Skeletal muscle cell (primary cell): ENCODE measurements around the gene RAC3.
"Not testable (repeated sequence)": the region's sequence is repeated elsewhere in the genome, so short reads cannot be mapped to it uniquely, and the experiment has no call there.

Source experiments
- DNase-seq: peaks from one replicate; pipeline ENCODE4 v3.0.0-alpha.2; 2010; ENCODE audit warnings: low read depth
- H3K4me3 ChIP-seq: 2 replicates; pipeline ENCODE4 v1.5.1; 2011; ENCODE audit warnings: low read depth, mild to moderate bottlenecking, control low read depth, low read length, moderate library complexity

RAC3 gene

GRCh38 chr17:82035956-82036633 lies 4.6 kb downstream of the RAC3 start:
- no peak for DNase-seq
- peak overlapping the region; percentile 67 for H3K4me3 ChIP-seq

DNA sequence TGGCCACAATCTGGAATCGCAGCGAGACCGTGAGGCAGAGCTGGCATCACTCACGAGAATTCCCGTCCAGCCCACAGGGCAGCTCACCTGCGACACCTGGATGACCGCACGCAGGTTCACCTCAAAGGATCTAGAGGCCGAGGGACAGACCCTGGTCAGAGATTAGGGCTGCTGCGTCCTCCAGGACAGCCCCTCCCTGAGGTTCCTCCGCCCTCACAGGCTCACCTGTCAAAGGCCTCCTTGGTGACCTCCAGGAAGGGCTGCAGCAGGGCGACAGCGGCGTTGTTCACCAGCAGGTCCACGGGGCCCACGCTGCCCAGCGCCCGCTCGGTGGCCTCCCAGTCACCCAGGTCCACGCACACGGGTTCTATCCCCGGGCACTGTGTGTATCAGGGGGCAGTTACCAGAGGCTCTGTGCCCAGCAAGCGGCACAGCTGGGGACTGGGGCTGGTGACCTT lies 5.2 kb downstream of the RAC3 start:
- peak overlapping the region; percentile 67 for H3K4me3 ChIP-seq

GRCh38 chr17:82037092-82037888 lies 5.8 kb downstream of the RAC3 start, which contains the start of gene DCXR:
TSS of gene DCXR (minus strand) at chr17:82037697. CDS start at chr17:82037682, 15 bp downstream.
- H3K4me3 ChIP-seq = peak within 1 kb of the TSS; percentile 67
- DNase-seq = peak; percentile 83

More for the DNA sequence above, 5.2 kb downstream of the RAC3 start:
- no peak for DNase-seq

GRCh38 chr17:82037889-82038195 lies 6.4 kb downstream of the RAC3 start:
- H3K4me3 ChIP-seq = peak overlapping the region; percentile 67
- no peak for DNase-seq

DNA sequence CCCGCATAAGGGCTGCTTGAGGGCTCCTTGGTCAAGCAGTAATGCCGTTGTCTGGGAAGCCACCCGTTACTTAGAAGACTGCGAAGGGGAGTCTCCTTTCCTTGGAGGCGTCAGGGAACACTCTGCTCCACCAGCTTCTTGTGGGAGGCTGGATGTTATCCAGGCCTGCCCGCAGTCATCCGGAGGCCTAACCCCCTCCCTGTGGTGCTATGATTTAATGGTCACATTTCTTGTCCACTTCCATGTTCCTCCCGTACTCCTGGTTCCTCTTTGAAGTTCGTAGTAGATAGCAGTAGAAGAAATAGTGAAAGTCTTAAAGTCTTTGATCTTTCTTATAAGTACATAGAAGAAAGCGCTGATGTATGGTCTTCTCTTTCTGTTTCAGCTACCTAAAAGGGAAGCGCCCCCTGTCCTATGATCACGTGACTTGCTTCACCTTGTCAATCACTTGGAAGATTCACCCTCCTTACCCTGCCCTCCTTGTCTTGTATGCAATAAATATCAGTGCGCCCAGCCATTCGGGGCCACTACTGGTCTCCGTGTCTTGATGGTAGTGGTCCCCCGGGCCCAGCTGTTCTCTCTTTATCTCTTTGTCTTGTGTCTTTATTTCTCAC lies 7.4 kb downstream of the RAC3 start:
- H3K4me3 ChIP-seq, DNase-seq: not testable (repeated sequence)

DNA sequence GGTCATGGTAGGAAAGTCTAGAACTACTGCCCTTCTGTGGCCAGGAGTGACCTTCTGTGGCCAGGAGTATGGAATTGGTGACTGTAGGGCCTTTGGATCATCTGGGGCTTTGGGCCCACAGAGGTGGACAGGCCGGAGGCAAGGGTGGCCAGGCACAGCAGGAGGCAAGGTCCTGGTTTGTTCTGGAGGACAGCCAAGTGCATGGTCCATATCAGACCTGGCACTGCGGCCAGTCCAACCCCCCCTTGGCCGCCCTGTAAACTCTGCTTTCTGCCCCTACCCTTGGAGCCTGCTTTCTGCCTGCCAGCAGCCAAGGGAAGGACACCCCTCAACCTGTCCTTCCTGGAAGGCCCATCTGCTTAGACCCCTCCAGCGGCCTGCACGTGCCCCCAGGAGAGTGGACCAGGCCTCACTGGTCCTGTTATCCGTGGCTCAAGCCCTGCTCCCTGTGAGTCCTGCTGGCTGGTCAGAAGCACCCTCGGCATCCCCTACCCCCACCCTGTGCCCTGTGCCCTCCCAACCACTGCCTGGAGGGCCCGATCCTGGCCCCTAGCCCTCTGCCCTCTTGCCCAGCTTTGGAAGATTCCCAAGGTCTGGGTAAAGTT lies 8.3 kb downstream of the RAC3 start:
- no peak for DNase-seq
- no peak overlapping the region for H3K4me3 ChIP-seq

GRCh38 chr17:82041144-82041814 lies 9.8 kb downstream of the RAC3 start:
- DNase-seq = no peak

GRCh38 chr17:82042649-82043048 lies 11.2 kb downstream of the RAC3 start:
- no peak for DNase-seq
- no peak overlapping the region for H3K4me3 ChIP-seq

More at GRCh38 chr17:82041144-82041814, 9.8 kb downstream of the RAC3 start:
- no peak overlapping the region for H3K4me3 ChIP-seq

- no peak overlapping the region for H3K4me3 ChIP-seq
- DNase-seq = no peak
These were observed 12.0 kb downstream of the RAC3 start for GRCh38 chr17:82043507-82043906.

DNA sequence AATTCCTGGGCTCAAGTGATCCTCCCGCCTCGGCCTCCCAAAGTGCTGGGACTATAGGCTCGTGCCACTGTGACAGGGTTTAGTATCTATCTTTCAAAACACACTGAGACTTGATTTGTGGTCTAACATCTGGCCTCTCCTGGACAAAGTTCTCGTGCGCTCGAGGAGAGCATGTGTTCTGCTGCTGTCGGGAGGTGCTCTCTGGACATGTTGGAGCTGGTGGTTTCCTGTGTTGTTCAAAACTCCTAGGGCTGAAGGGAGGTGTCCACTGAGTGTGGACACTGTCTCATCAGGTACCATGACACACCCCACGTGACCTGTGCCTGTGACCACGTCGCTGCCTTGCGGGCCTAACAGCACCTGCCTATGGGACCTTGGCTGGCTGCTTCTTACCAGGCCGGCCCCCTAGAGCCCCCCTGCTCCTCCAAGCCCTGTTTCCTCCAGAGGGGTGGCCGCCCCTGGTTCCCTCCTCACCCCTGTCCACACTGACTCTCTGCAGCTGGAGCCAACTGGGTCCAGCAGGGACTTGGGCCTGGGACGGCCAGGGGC lies 14.5 kb downstream of the RAC3 start:
- DNase-seq = no peak
- no peak overlapping the region for H3K4me3 ChIP-seq

DNA sequence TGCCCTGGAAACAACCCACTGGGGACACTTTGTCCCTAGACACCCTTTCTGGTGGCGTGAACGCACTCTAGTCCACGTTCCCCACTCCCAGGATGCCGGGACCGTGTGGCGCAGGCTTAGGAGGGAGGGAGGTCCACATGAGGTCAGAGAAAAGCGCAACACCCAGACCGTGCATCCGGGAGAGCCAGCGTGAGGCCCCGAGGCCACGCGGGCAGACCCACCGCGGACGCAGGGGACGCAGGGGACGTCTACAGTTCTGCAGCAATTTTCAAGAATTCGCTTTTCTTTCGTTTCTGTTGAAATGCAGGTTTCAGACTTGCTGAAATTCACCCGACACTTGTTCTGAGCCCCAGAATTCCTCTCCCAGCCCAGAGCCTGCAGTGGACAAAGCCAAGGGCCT lies 15.4 kb downstream of the RAC3 start:
- no peak for DNase-seq
- no peak overlapping the region for H3K4me3 ChIP-seq

DNA sequence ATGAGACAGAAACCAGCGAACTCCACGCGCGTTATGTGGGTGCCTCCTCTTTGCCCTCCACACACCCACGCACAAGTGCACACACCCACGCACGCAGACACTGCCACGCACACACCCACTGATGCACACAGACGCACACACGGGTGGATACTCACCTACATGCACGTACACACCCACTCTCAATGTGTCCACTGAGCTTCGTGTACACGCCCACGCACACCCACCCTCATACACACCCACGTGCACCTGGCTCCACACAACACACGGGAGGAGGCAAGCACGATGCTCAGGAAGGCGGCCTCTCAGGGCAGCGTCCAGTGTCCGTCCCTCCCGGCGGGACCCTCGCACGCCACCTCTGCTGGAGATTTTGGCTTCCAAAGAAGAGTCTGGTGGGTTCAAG lies 15.9 kb downstream of the RAC3 start:
- no peak overlapping the region for H3K4me3 ChIP-seq
- DNase-seq = no peak

DNA sequence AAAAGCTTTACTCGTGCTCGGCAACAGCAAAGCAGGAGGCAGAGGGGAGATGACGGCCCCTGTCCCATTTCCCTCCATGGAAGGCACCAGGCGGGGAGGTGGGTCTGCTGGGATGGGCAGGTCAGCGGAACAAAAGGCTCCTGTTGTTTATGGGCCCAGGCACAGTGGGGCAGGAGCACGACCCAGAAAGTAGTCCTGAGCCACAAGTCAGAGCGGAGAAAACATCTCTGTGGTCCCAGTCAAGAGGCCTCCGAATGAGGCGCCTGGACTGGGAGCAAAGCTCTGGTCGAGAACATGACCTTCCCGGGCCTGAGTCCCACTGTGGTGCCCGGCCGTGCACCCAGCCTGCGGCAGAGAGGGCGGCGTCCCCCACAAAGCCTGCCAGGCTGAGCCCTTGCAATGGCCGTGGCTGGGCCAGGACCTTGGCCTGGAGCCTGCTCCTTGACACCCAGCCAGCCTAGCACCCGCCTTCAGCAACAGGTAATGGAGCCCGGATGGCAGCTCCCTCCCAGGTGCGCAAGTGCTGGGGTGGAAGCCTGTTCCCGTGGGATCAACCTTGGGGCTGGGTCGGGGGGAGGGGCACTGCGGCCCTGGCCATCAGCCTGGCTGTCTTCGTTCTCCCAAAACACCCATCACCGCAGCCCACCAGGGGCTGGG lies 16.6 kb downstream of the RAC3 start:
- no peak overlapping the region for H3K4me3 ChIP-seq
- no peak for DNase-seq

DNA sequence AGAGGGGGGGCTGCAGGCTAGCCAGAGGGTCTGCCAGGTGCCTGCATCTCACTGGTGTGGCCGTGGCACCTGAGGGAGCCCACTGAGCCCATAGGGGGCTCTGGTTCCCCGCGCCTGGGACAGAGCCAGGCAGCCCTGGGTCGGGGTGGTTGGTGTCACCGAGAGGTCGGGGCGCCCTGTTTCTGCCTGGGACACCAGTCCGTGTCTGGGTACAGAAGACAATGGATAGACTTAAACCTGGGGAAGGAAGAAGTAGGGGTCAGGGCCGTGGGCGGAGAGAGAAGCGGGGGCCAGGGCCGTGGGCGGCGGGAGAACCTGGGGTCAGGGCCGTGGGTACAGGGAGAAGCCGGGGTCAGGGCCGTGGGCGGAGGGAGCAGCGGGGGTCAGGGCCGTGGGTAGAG lies 17.1 kb downstream of the RAC3 start:
- no peak for DNase-seq

DNA sequence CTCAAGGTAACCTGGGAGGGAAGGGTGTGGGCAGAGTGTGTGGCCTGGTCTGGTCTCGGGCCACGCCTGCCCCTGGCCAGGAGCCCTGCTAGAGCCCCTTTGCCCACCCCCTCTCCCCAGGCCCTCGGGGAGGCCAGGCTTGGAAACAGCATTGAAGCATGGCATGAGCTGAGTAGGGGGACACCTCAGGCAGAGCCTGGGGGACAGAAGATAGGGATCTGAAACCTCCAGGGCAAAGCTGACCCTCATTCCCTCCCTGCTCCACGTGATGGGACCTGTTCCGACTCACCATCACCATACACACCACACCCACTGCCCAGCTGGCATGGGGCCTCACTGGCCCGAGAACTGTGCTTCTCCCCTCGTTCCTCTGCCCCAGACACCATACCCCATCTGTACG lies 17.6 kb downstream of the RAC3 start:
- DNase-seq = no peak
- no peak overlapping the region for H3K4me3 ChIP-seq

More for the DNA sequence above, 17.1 kb downstream of the RAC3 start:
- no peak overlapping the region for H3K4me3 ChIP-seq

GRCh38 chr17:82049521-82049971 lies 18.1 kb downstream of the RAC3 start:
- no peak for DNase-seq
- H3K4me3 ChIP-seq = no peak overlapping the region

- no peak for DNase-seq
These were observed 18.8 kb downstream of the RAC3 start for GRCh38 chr17:82050152-82050760.

More at GRCh38 chr17:82050152-82050760, 18.8 kb downstream of the RAC3 start:
- peak overlapping the region; percentile 71 for H3K4me3 ChIP-seq
